OCI-LY3 (cell line): ENCODE measurements around the gene MEF2B.
"Not testable (repeated sequence)": the region's sequence is repeated elsewhere in the genome, so short reads cannot be mapped to it uniquely, and the experiment has no call there.

Experiments used
- H2AFZ ChIP-seq: fragments of 200-600, 300-600 bp; shearing (Covaris generic); 2 replicates; pipeline ENCODE4 v1.6.0; 2014; ENCODE audit warnings: antibody characterized with exemption, low read depth, low read length
- H3K27ac ChIP-seq: fragments of 200-600, 300-600 bp; sonication (generic); 2 replicates; pipeline ENCODE4 v1.5.1; 2014; ENCODE audit warnings: mild to moderate bottlenecking, low read length, moderate library complexity, mixed read lengths
- H3K27me3 ChIP-seq: fragments of 200-600, 300-600 bp; sonication (generic); 2 replicates; pipeline ENCODE4 v1.6.1; 2014; ENCODE audit warnings: low read depth, low read length, mixed read lengths
- H3K36me3 ChIP-seq: fragments of 200-600, 300-600 bp; sonication (generic); replicated peaks from 2 replicates; pipeline ENCODE3; 2014; ENCODE audit warnings: low read depth, low read length, mixed read lengths
- H3K4me1 ChIP-seq: fragments of 300-600, 200-600 bp; sonication (generic); 2 replicates; pipeline ENCODE4 v1.6.1; 2014; ENCODE audit warnings: low read length, mixed read lengths
- H3K4me2 ChIP-seq: fragments of 200-600, 300-600 bp; sonication (generic); 2 replicates; pipeline ENCODE4 v1.6.1; 2014; ENCODE audit warnings: low read length, mixed read lengths
- H3K4me3 ChIP-seq: fragments of 300-600, 200-600 bp; sonication (generic); 2 replicates; pipeline ENCODE4 v1.5.1; 2014; ENCODE audit warnings: antibody characterized with exemption, mild to moderate bottlenecking, low read length, moderate library complexity
- H3K79me2 ChIP-seq: fragments of 300-600, 200-600 bp; shearing (Covaris generic); 2 replicates; pipeline ENCODE4 v1.6.1; 2014; ENCODE audit warnings: mild to moderate bottlenecking, low read length, mixed read lengths
- H3K9ac ChIP-seq: fragments of 300-600, 200-600 bp; shearing (Covaris generic); 2 replicates; pipeline ENCODE4 v1.6.0; 2014; ENCODE audit warnings: mild to moderate bottlenecking, low read length, moderate library complexity
- H3K9me3 ChIP-seq: fragments of 200-600, 300-600 bp; shearing (Covaris generic); 2 replicates; pipeline ENCODE4 v1.6.1; 2014; ENCODE audit warnings: low read length, mixed read lengths; ENCODE audit not compliant: insufficient read depth
- H4K20me1 ChIP-seq: fragments of 200-600, 300-600 bp; sonication (generic); 2 replicates; pipeline ENCODE4 v1.6.1; 2016; ENCODE audit warnings: low read length, mixed read lengths; ENCODE audit not compliant: insufficient read depth
- EZH2phosphoT487 ChIP-seq: fragments of 200-600 bp; shearing (Covaris generic); IDR thresholded peaks from 2 replicates; pipeline ENCODE4 v1.6.1; 2018; ENCODE audit warnings: antibody characterized with exemption, mixed run types, low read depth
- TF ChIP-seq, protein P1 (sequence below): fragments of 200-600, 300-600 bp; sonication (generic); IDR thresholded peaks from 2 replicates; pipeline ENCODE4 v1.5.1; 2014; ENCODE audit warnings: antibody characterized with exemption, low read length, low read depth

Gene MEF2B

GRCh38 chr19:19139876-19140229 lies 30.2 kb downstream of the MEF2B start:
- TF ChIP-seq EZH2phosphoT487, result no peak
- TF ChIP-seq, protein P1, sequence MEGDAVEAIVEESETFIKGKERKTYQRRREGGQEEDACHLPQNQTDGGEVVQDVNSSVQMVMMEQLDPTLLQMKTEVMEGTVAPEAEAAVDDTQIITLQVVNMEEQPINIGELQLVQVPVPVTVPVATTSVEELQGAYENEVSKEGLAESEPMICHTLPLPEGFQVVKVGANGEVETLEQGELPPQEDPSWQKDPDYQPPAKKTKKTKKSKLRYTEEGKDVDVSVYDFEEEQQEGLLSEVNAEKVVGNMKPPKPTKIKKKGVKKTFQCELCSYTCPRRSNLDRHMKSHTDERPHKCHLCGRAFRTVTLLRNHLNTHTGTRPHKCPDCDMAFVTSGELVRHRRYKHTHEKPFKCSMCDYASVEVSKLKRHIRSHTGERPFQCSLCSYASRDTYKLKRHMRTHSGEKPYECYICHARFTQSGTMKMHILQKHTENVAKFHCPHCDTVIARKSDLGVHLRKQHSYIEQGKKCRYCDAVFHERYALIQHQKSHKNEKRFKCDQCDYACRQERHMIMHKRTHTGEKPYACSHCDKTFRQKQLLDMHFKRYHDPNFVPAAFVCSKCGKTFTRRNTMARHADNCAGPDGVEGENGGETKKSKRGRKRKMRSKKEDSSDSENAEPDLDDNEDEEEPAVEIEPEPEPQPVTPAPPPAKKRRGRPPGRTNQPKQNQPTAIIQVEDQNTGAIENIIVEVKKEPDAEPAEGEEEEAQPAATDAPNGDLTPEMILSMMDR, result no peak
- Histone ChIP-seq H3K4me3 (no peak overlapping the region), H4K20me1 (no peaks in the 10 kb centered on the region), H3K9ac (no peak overlapping the region), H3K36me3 (no peaks in the 10 kb centered on the region), H2AFZ (no peak overlapping the region), H3K4me1 (peaks cover 16% of the 10 kb centered on the region), H3K4me2 (no peak overlapping the region), H3K9me3 (no peaks in the 10 kb centered on the region), H3K27me3 (no peaks in the 10 kb centered on the region), H3K79me2 (peaks cover 14% of the 10 kb centered on the region), H3K27ac (no peak overlapping the region)

DNA sequence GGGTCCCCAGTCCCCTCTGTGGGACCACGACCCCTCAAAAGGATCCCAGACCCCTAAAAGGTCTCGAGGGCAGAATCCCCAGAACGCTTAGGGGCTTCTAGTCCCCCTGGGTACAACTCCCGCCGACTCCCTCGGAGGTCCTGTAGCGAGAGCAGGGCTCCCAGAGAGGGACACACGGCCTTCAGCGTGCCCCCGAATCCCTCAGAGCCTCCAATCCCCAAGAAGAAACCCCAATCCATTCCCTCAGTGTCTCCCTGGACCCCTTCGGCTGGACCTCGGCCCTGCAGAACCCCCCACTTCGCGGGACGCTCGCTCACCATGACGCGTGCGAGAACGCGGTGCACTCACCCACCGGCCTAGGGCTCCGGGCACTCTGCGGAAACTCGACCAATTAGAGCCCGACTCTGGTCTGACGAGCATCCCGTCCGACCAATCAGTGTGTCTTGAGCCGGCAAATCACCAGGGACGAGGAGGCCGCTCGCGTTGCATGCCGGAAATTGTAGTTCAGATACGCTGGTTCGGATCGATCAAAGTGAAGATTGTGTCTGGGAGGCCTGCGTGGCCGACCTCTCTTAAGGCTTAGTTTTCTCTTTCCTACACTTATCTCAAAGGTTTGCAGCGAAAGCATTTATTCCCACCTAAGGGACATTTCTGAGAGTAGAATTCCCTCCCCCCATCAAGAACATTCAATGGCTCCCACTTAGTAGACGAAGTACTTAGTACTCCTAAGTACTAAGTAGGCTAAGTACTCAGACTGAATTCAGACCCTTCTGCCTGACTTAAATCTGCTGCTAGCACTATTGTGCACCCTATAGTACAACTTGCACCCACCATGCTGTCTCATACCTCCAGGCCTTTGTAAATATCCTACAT lies 31.7 kb downstream of the MEF2B start, which contains the start of gene TMEM161A:
TSS of gene TMEM161A (minus strand) at position 370 of the 873 bp plus-strand sequence. CDS start at position 320, 50 bp downstream.
- H3K36me3 ChIP-seq, result peaks cover 8% of the 10 kb centered on the region
- peak within 1 kb of the TSS; percentile 73 for H2AFZ ChIP-seq
- TF ChIP-seq EZH2phosphoT487, result no peak
- TF ChIP-seq, protein P1, result no peak
- H3K4me3 ChIP-seq, result peak within 1 kb of the TSS; percentile 90
- H3K27me3 ChIP-seq, result no peaks in the 10 kb centered on the region
- peaks cover 11% of the 10 kb centered on the region for H3K4me1 ChIP-seq
- H3K9me3 ChIP-seq, result no peaks in the 10 kb centered on the region
- peak within 1 kb of the TSS; percentile 93 for H3K4me2 ChIP-seq
- peak within 1 kb of the TSS; percentile 4 for H3K27ac ChIP-seq
- H3K9ac ChIP-seq, result peak within 1 kb of the TSS; percentile 88
- H4K20me1 ChIP-seq, result no peaks in the 10 kb centered on the region
- H3K79me2 ChIP-seq, result peaks cover 17% of the 10 kb centered on the region

DNA sequence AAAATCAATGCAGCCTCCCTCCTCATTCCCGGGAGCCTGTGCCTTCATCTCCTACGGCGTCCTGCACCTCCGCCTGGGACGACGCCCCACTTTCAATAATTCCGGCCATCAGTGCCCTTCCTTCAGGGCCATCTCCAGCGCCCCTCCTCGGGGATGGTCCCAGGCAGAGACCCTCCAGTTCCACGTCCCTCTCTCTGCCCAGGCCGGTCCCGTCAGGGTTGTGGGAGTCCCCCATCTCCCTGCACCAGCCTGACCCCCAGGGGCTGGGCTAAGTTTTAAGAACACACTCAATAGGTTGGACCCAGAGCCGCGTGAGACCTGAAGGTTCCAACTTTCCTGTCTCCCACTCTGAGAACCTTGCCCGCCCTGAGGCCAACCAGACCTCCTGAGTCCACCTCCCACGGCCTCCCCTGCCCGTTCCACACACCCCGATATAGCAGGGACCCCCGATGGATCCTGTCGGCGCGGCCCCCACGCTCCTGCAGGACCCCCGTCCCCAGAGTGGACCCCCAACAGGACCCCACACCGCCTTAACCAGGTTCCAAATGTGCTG lies 32.4 kb downstream of the MEF2B start:
- Histone ChIP-seq H3K79me2 (peaks cover 17% of the 10 kb centered on the region), H3K4me2 (peak overlapping the region; percentile 93), H3K27ac (peak overlapping the region; percentile 4), H3K4me3 (peak overlapping the region; percentile 90), H3K27me3 (no peaks in the 10 kb centered on the region), H3K4me1 (peaks cover 11% of the 10 kb centered on the region), H4K20me1 (no peaks in the 10 kb centered on the region), H3K36me3 (peaks cover 15% of the 10 kb centered on the region), H3K9me3 (peaks cover 5% of the 10 kb centered on the region; the same call in 1 of the 2 replicates), H2AFZ (peak overlapping the region; percentile 60), H3K9ac (peak overlapping the region; percentile 88)
- TF ChIP-seq, protein P1, result no peak
- no peak for TF ChIP-seq EZH2phosphoT487

DNA sequence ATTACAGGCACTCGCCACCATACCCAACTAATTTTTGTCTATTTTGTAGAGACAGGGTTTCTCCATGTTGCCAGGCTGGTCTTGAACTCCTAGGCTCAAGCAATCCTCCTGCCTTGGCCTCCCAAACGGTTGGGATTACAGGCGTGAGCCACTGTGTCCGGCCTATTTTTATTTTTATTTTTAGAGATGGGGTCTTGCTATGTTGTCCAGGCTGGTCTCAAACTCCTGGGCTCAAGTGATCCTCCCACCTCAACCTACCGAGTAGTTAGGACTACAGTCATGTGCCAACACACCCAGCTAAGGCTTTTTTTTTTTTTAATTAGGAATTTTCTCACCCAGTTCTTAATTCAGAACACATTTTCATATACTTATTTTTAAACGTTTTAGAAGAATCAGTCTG lies 34.4 kb downstream of the MEF2B start:
- not testable (repeated sequence) for H3K4me3 ChIP-seq, H4K20me1 ChIP-seq, H3K9ac ChIP-seq, H3K27me3 ChIP-seq, H3K27ac ChIP-seq, H2AFZ ChIP-seq, H3K4me2 ChIP-seq
- H3K36me3 ChIP-seq, result peaks cover 26% of the 10 kb centered on the region
- peaks cover 17% of the 10 kb centered on the region for H3K79me2 ChIP-seq
- H3K9me3 ChIP-seq, result peaks cover 13% of the 10 kb centered on the region; the same call in 1 of the 2 replicates
- peaks cover 11% of the 10 kb centered on the region for H3K4me1 ChIP-seq
